HG03103 (cell line): ENCODE results near the gene ZFPM1.

ENCODE experiments used
- ATAC-seq: cut with Tn5 transposase; IDR thresholded peaks from one replicate; pipeline ENCODE4 v1.9.1; 2021; ENCODE audit warnings: low read depth; ENCODE audit not compliant: unreplicated experiment

ZFPM1 gene

GRCh38 chr16:88535191-88535856 is 82.2 kb downstream of the ZFPM1 start:
- ATAC-seq = no peak

DNA sequence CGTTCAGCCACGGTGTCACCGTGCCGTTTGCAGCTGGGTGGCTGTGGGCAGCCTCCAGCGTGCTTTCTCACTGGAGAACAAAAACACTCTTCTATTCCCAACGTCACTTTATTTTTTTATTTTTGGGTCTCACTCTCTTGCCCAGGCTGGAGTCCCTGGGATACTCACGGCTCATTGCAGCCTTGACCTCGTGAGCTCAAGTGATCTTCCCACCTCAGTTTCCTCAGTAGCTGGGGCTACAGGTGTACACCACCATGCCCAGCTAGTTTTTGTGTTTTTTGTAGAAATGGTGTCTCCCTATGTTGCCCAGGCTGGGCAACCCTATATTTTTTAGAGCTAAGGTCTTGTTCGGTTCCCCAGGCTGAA is 82.8 kb downstream of the ZFPM1 start:
- ATAC-seq = no peak

DNA sequence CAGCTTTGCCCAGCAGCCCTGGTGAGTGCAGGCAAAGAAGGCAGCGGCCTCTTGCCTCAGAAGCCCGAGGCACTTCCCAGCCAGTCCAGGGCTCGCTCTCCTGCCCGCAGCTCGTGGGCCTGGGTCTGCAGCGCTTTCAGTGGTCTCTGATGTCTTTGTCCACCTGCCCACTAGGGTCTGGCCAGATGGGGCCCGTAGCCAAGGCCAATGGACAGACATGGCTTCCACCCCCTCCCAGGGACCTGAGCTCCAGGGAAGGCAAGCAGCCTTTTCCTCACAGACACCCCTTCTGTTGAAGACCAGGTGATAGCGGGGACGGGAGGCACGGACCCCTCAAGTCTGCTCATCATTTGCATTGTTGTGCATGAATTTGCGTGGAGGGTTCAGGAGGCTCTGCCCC is 83.4 kb downstream of the ZFPM1 start:
- ATAC-seq = no peak

DNA sequence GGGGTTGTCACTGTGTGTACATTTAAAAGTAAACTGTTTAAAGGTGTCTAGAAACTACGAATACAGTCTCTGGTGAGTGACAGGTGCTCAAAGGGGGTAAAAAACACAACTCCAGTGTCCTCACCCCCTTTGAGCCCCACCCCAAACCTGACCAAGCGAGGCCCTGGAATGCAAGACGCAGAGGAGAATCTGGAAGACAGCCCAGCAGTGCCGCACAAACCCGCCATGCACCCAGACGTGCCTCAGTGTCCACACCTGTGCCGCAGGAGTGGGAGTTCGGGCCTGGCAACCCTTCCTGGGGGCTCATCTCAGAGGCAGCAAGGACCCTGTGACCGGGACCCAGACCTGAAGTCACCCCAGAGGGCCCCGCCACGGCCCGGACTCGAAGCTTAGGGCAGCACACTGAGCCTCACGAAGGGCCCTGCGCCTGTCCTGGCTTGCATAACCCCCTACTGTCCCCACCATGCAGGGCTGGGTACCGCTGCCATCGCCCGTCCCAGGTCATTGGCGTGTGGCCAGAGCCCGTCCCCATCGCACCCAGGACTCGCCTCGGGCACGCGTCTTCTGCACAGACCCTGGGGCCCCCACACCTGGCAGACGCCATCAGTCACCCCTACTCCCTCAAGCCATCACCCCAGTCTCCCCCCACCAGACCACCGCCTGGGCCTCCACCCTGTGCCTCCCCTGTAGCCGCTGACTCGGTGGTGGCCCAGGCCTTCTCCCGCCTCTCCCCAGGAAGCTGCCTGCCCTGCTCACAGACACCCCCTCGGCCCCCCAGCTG is 84.1 kb downstream of the ZFPM1 start:
- ATAC-seq = no peak

DNA sequence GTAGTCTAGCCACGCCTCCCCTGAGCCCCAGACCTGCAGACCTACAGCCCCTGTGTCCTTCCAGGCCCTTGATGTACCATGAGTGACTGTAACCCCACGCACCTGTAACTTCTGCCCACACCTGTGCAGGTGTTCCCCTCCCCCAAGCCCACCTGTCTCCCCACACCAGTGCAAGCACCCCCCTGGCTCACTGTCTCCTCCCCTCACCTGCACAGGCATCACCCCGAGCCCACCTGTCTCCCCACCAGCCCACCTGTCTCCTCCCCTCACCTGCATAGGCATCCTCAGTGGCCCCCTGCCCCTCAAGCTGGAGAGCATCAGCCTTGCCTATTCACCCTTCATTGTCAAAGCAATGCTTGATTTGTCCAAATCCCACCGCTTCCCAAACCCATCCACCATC is 84.8 kb downstream of the ZFPM1 start:
- no peak for ATAC-seq

- no peak for ATAC-seq
These were observed 85.4 kb downstream of the ZFPM1 start for GRCh38 chr16:88538366-88539060.

GRCh38 chr16:88539261-88539651 is 86.2 kb downstream of the ZFPM1 start:
- ATAC-seq = no peak

GRCh38 chr16:88539652-88540345 is 86.7 kb downstream of the ZFPM1 start:
- no peak for ATAC-seq

- ATAC-seq = no peak
These were observed 87.4 kb downstream of the ZFPM1 start for GRCh38 chr16:88540346-88540977.

DNA sequence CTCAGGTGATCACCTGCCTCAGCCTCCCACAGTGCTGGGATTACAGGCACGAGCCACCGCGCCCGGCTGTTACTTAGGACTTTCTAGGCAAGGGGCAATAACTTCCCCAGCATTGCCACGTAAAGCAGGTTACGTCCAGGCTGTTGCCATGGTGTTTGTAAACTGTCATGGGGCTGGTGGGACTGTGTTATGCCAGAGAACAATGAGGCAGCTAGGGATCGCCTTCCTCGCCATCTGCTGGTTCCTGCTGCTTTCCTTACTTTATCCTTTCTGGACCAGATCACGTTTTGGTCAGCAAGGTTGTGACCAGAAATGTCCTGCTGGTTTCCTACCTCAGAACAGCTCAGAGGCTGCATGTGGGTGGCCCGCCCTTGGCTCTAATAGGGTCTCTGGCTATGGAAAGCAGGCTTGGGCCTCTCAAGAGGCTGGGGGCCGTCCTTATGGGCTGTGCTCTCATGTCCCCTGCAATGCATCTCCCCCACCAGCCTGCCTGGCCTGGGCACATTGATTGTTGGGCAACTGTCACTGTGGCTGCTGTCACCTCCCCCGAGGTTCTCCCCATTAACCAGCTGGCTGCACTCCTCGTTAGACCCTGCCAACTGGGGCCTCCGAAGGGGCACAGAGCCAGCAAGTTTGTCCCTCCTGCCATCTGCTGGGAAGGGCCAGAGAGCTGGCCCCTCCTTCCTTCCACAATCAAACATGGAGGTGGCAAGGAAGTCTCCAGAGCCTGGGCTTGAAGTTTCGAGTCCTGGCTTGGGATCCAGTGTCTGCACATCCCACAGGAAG is 88.9 kb downstream of the ZFPM1 start:
- ATAC-seq = no peak

DNA sequence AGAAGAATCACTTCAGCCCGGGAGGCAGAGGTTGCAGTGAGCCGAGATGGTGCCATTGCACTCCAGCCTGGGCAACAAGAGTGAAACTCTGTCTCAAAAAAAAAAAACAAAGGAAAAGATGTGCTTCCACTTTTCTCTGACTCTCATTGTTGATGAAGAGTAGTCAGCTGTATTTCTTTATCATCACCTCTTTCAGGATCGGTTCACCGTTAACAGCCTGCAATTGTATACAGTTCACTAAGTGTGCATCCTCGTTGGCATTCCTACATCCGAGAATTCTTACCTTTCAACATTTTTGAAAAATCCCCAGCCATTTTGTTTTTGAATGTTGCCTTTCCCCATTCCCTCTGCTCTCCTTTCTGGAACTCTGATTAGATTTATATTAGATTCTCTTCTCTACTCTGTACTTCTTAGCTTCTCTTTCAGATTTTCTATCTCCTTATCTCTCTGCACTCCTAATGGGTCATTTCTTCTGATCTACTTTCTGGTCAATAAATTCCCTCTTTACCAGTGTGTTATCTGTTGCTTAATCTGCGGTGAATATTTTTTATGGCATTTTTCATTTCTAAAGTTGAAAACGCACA is 90.2 kb downstream of the ZFPM1 start:
- ATAC-seq = no peak

DNA sequence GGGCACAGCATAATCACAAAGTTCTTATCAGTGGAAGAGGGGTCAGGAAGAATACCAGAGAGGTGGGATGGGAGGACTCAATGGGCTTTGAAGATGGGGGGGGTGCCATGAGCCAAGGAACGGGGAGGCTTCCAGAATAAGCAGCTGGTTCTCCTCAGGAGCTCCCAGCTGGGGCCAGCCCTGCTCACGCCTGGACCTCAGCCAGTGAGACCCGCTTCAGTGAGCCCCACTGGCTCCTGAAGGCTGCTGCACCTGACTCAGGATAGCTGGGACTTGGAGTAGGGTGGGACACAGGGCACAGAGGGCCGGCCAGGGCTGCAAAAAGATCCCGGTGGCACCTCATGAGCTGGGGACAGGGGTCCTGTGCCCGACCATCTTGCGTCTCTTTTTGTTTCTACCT is 92.7 kb downstream of the ZFPM1 start:
- no peak for ATAC-seq

- no peak for ATAC-seq
These were observed 95.2 kb downstream of the ZFPM1 start for GRCh38 chr16:88548131-88548874.

- no peak for ATAC-seq
These were observed 95.9 kb downstream of the ZFPM1 start for GRCh38 chr16:88548985-88549384.

- ATAC-seq = no peak
These were observed 96.7 kb downstream of the ZFPM1 start for GRCh38 chr16:88549671-88550245.

DNA sequence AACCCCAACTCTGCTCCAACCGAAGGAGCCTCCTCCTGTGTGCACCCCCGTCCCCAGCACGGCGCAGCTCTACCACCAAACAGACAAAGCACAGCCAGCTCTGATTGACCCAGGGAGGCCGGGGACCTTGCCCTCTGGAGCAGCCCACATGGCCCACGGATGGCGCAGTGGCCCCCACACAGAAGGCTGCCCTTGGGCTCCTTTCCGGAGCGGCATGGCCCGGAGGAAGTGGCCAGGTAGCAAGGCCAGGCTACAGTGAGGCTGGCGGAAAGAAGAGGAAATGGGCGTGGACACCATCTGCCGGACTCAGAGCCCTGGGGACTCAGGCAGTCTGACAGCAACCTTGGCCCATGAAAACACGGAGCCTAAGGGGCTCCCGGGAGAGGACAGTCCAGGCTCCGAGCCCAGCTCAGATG is 97.2 kb downstream of the ZFPM1 start:
- no peak for ATAC-seq

DNA sequence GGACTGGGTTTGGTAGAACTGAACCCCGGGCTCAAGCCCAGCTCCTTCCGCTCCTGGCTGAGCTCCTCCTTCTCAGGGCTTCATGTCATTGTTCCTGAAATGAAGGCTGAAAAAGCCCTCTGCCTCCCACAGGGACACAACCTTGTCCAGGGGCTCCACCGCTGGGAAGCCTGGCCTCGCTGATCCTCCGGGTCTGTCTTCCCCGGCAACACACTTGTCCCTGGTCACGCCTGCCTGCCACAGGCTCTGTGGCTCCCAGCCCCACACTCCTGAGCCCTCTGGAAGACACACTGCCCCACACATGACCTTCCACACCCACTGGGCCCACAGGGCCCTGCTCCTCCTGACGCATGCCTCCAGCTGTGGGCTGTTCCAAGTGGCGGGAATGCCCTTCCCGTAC is 99.1 kb downstream of the ZFPM1 start:
- no peak for ATAC-seq

- ATAC-seq = no peak
These were observed 99.7 kb downstream of the ZFPM1 start for GRCh38 chr16:88552815-88553214.

GRCh38 chr16:88553739-88554138 is 100.7 kb downstream of the ZFPM1 start:
- no peak for ATAC-seq
